Heart right ventricle (tissue), 16 donors: Measurements from ENCODE around the gene CFAP298. TPM values are rescaled to one million over a fixed set of nuclear protein-coding genes. Genes with fewer than 3 reads are reported as not detected.
A peak's percentile ranks its signal among the peaks of the same experiment; 100 is the strongest.

Source experiments
- ATAC-seq, 8 donors: fragments of 200-7000 bp; cut with Tn5 transposase; one replicate each; pipeline ENCODE4 v1.9.1; 2020; ENCODE audit warnings: mild to moderate bottlenecking in 8 of 8, moderate library complexity in 8 of 8, moderate number of reproducible peaks in 1 of 8
- DNase-seq, 2 donors: peaks; one replicate each; pipeline ENCODE4 v3.0.0-alpha.2; 2020
- H3K27ac ChIP-seq, 10 donors: fragments of 200-600 bp; sonication (generic) in 2 of 10; one replicate each; pipeline versions ENCODE4 v1.5.0 to v1.8.0; 2020 to 2022; ENCODE audit warnings: mild to moderate bottlenecking in 3 of 10
- H3K27me3 ChIP-seq, 7 donors: fragments of 200-600 bp; one replicate each; pipeline ENCODE4 v1.8.0; 2021 to 2022; ENCODE audit warnings: mild to moderate bottlenecking in 2 of 7
- H3K36me3 ChIP-seq, 9 donors: fragments of 200-600 bp; sonication (generic) in 1 of 9; one replicate each; pipeline versions ENCODE4 v1.5.0 to v1.8.0; 2020 to 2022; ENCODE audit warnings: mild to moderate bottlenecking in 2 of 9
- H3K4me1 ChIP-seq, 9 donors: fragments of 200-600 bp; sonication (generic) in 1 of 9; one replicate each; pipeline versions ENCODE4 v1.5.0 to v1.8.0; 2020 to 2022; ENCODE audit warnings: mild to moderate bottlenecking in 4 of 9
- H3K4me3 ChIP-seq, 10 donors: fragments of 200-600 bp; sonication (generic) in 2 of 10; one replicate each; pipeline versions ENCODE4 v1.5.0 to v1.8.0; 2020 to 2022; ENCODE audit warnings: mild to moderate bottlenecking in 7 of 10, moderate library complexity in 2 of 10
- H3K9me3 ChIP-seq, 11 donors: fragments of 200-600 bp in 10 of 11; sonication (generic) in 2 of 11; one replicate each; pipeline versions ENCODE4 v1.5.0 to v1.8.0; 2013 to 2022; ENCODE audit warnings: mild to moderate bottlenecking in 2 of 11, control low read depth in 1 of 11, moderate library complexity in 1 of 11
- whole genome bisulfite sequencing, 2 donors: extraction: QIAGEN DNeasy Blood & Tissue Kit; methylation state at CpG; one replicate each; pipeline ENCODE4 v1.1.7; 2013; ENCODE audit warnings: inconsistent platforms in 1 of 2; 5-methylcytosine and 5-hydroxymethylcytosine counted together
- intact Hi-C, 10 donors: fragments of 100-400 bp; cut with DNase I; formaldehyde crosslinking; loops; one replicate each; pipeline versions ENCODE4 v1.11.1 to v1.14.2; 2022
- polyA plus RNA-seq, 2 donors: library from polyadenylated mRNA; stranded (reverse); fragments of 200-250 nt; gene quantifications; one replicate each; pipeline ENCODE4 v1.2.3, GENCODE V29; 2013
- total RNA-seq, 10 donors: library from RNA; stranded (reverse); fragmentation: NEBNext Ultra II Directional in 3 of 10; extraction: Animal tissue kit (Norgen Biotek cat#: 25700) in 3 of 10; gene quantifications; one replicate each; pipeline versions ENCODE4 v1.2.1 to v1.2.4, GENCODE V29; 2021 to 2023
- TF ChIP-seq, protein P1 (sequence below), 9 donors: fragments of 200-600 bp; sonication (generic) in 2 of 9; IDR thresholded peaks; one replicate each; pipeline versions ENCODE4 v1.5.0 to v1.8.0; 2021 to 2022; ENCODE audit warnings: antibody characterized with exemption in 9 of 9, mild to moderate bottlenecking in 5 of 9, moderate library complexity in 1 of 9
- donor health status: Arrhythmogenic right ventricular cardiomyopathy.
- donor health status: ischemic (EF 13 %, LVEDD 7.1; RV severe dilation, severe dysfunction).
- donor health status: healthy with polysubstance abuse.
- donor health status: DM: no; HTN: yes; CAD: no.
- donor health status: DM: no; HTN: no; CAD: no.
- donor health status: ischemic (EF 25% LVEDD 6.9; RV normal size, moderate dysfunction).
- donor health status: ischemic (EF 25% LVEDD 5.7; RV mildly dilated, moderate dysfunction).
- donor health status: healthy.
- donor health status: DM: yes; HTN: yes; CAD: no.
- donor health status: Ischemic cardiomyopathy.
- donor health status: ischemic (EF 35%, LVEDD 5.7; RV mildly dilated, moderate dysfunction).
- donor health status: nonischemic (EF 11% LVEDD 7.7; RV severe dilation, severe dysfunction).
- donor health status: DM: yes; HTN: yes; CAD: no.
- donor health status: PGD.
- donor health status: ischemic (EF 29% LVEDD 5.4; RV normal size, mild dysfunction).
- donor health status: nonischemic (EF 23%, LVEDD 6.1; RV moderate dilation, normal function).

CFAP298 gene
- total and polyA plus RNA-seq, 12 donors, result 15.8 to 40.6 (median 21.9) TPM

DNA sequence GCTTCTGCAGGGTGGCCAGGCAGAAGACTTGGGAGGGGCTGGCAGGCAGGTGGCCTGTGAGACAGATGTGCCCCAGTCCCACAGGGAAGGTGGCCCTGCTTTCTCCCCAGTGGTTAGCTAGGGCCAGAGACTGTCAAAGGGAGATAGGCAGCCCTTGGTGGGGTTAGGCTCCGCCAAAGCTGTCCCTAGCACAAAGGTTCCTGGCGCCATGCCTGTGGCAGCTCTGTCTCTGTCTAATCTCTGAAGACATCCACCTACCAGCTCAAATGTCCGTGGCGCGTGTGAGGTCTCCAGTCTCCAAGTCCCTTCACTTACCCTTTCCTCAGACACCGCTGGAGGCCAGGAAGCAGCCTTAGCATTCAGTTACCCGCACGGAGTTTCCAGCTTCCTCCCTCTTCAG is 44.6 kb downstream of the CFAP298 start:
- H3K36me3 ChIP-seq, result no peaks in the 10 kb centered on the region
- no peak for ATAC-seq
- intact Hi-C loops, result loop anchor here in 5 of 10 donors (2.0 to 5.0 kb wide), 3 partner anchors 155 to 165 kb away; partner anchors contain the start of gene EVA1C (in 1 of the 5)
- peaks cover 0 to 22% (median 9%) of the 10 kb centered on the region in 9 donors for H3K4me1 ChIP-seq
- H3K4me3 ChIP-seq, result no peak overlapping the region
- peaks cover 0 to 16% (median 0%) of the 10 kb centered on the region in 11 donors for H3K9me3 ChIP-seq
- DNase-seq, result no peak
- TF ChIP-seq, protein P1, sequence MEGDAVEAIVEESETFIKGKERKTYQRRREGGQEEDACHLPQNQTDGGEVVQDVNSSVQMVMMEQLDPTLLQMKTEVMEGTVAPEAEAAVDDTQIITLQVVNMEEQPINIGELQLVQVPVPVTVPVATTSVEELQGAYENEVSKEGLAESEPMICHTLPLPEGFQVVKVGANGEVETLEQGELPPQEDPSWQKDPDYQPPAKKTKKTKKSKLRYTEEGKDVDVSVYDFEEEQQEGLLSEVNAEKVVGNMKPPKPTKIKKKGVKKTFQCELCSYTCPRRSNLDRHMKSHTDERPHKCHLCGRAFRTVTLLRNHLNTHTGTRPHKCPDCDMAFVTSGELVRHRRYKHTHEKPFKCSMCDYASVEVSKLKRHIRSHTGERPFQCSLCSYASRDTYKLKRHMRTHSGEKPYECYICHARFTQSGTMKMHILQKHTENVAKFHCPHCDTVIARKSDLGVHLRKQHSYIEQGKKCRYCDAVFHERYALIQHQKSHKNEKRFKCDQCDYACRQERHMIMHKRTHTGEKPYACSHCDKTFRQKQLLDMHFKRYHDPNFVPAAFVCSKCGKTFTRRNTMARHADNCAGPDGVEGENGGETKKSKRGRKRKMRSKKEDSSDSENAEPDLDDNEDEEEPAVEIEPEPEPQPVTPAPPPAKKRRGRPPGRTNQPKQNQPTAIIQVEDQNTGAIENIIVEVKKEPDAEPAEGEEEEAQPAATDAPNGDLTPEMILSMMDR (IDR thresholded peaks at IDR 0.05), result no peak
- H3K27ac ChIP-seq, result no peak overlapping the region
- WGBS, 2 donors, result 92 to 96% methylated on average over 8 of the region's 8 CpGs
- no peaks in the 10 kb centered on the region for H3K27me3 ChIP-seq

DNA sequence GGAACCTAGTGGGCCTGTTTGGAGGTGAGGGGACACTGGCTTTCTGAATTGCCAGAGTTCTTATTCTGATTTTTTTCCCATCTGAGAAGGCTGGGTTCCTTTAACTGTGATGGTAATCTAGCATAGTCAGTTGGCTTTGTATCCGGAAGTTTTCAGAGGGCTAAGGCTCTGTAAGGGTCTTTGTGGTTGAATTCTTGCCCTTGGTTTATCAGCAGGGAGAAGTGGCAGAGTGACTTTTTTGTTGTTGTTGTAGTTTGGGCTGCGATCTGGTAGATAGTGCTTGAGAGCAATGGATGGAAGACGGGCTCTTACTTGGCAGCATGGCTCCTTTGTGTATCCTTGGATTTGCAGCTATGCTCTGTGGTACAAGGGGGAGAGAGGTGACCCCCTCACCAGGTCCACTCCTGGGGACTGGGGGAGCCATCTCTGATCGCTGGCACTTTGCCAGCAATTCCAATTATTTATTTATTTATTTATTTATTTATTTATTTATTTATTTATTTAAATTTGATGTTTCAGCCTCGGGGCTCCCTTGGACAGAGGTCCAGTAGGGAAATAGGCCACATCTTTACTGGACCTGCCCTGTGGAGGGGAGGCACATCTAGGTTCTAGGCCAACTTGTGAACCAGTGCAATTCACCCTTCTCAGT is 45.3 kb downstream of the CFAP298 start:
- no peaks in the 10 kb centered on the region for H3K27me3 ChIP-seq
- peaks cover 0 to 16% (median 0%) of the 10 kb centered on the region in 11 donors for H3K9me3 ChIP-seq
- intact Hi-C loops, result loop anchor here in 1 of 10 donors (5.0 kb wide), 1 partner anchor 155 kb away; the partner anchor contains the start of gene EVA1C
- 87 to 89% methylated on average over 5 of the region's 5 CpGs for WGBS, 2 donors
- H3K36me3 ChIP-seq, result no peaks in the 10 kb centered on the region
- DNase-seq, result no peak
- peaks cover 0 to 30% (median 9%) of the 10 kb centered on the region in 9 donors for H3K4me1 ChIP-seq
- no peak overlapping the region for H3K4me3 ChIP-seq
- H3K27ac ChIP-seq, result no peak overlapping the region
- TF ChIP-seq, protein P1 (IDR thresholded peaks at IDR 0.05), result no peak
- ATAC-seq, result peak in 1 of 8 donors; percentile 19

DNA sequence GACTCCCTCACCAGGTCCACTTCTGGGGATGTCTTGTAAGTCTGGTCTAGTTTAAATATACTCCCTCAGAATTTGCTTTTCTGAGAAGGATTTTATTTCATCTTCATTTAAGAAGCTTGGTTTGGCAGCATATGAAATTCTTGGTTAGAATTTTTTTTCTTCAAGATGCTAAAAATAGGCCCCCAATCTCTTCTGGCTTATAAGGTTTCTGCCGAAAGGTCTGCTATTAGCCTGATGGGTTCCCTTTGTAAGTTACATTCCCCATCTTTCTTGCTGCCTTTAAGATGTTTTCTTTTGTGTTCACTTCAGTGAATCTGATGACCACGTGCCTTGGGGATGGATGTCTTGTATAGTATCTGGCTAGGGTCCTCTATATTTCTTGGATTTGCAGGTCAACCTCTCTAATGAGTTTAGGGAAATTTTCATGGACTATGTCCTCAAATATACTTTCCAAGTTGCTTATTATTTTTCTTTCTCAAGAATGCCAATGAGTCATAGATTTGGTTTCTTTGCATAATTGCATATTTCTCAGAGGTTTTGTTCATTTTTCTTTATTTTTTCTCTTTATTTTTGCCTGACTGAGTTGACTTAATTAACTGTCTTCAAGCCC is 46.2 kb downstream of the CFAP298 start:
- WGBS, 2 donors, result 84 to 89% methylated on average over 2 of the region's 2 CpGs
- TF ChIP-seq, protein P1 (IDR thresholded peaks at IDR 0.05), result no peak
- DNase-seq (no peak), ATAC-seq (no peak)
- Histone ChIP-seq H3K4me1 (peaks cover 0 to 33% (median 9%) of the 10 kb centered on the region in 9 donors), H3K27ac (no peak overlapping the region), H3K9me3 (peaks cover 0 to 16% (median 0%) of the 10 kb centered on the region in 11 donors), H3K36me3 (no peaks in the 10 kb centered on the region), H3K27me3 (no peaks in the 10 kb centered on the region), H3K4me3 (no peak overlapping the region)
- intact Hi-C loops, result loop anchor here in 1 of 10 donors (5.0 kb wide), 1 partner anchor 154 kb away; the partner anchor contains the start of gene EVA1C

DNA sequence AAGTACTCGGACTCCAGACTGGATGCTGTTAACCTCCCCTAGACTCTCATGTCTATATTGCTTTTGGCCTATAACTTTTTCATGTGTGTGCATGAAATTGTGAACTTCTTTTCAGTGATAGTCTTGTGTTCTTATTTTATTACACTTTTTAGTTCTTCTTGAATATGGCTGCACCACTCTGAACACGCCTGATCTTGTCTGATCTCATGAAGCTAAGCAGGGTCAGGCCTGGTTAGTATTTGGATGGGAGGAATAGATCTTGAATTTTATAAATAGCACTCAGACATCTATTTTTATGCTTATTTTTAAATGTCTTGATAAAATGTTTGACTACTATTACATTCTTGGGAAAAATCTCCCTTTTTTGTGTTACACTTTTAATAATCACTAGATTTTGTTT is 49.3 kb downstream of the CFAP298 start:
- no peak for DNase-seq

More for the DNA sequence above, 49.3 kb downstream of the CFAP298 start:
- peak in 1 of 8 donors; percentile 50 for ATAC-seq
- Histone ChIP-seq H3K36me3 (no peaks in the 10 kb centered on the region), H3K4me1 (peaks cover 0 to 15% (median 6%) of the 10 kb centered on the region in 9 donors), H3K4me3 (no peak overlapping the region), H3K27me3 (no peaks in the 10 kb centered on the region), H3K9me3 (peaks cover 0 to 16% (median 0%) of the 10 kb centered on the region in 11 donors), H3K27ac (peak overlapping the region in 7 of 10 donors; percentile 10 to 67 (median 61))
- intact Hi-C loops, result loop anchor here in 6 of 10 donors (2.0 to 5.0 kb wide), 5 partner anchors 36 to 160 kb away; partner anchors contain the start of genes CFAP298 (in 1 of the 6) and EVA1C (in 1 of the 6)
- TF ChIP-seq, protein P1 (IDR thresholded peaks at IDR 0.05), result no peak
- 88 to 95% methylated on average over 2 of the region's 2 CpGs for WGBS, 2 donors
